ENCODE results near the gene MIEF1.

DNA sequence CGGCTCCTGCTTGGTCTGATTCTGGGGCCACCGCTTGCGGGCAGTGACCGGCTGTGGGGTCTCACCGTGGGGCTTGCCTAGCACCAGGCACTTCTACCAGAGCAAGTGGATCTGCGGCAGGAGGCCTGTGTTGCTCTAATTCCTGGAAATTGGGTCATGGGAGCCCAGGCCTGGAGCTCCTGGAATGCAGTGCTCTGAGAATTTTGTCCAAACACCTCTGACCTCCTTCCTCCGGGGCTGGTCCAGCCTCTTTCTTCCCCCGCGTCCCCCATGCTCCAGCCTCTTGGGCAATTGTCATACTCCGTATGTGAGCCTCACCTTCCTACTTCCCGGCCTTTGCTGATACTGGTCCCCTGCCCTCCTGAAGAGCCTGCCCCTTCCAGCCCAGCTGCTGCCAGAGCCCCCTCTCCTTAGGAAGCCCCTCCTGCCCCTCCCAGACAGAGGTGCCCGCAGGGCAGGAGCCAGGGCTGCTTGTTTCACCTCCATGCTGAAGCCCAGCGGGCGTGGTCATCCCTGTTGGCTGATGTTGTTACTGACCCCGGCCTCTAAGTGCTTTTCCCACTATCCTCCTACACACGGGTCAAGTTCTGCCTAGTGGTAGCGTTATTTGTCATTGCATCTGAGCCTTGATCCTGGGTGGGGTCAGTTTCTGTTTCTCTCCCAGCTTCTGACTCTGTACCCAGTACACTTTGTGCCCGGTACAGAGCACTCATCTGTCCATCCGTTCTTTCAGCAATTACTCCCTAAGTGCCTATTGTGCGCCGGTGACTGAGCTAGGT is 35.7 kb upstream of the MIEF1 start:
- TF ChIP-seq, protein P1, sequence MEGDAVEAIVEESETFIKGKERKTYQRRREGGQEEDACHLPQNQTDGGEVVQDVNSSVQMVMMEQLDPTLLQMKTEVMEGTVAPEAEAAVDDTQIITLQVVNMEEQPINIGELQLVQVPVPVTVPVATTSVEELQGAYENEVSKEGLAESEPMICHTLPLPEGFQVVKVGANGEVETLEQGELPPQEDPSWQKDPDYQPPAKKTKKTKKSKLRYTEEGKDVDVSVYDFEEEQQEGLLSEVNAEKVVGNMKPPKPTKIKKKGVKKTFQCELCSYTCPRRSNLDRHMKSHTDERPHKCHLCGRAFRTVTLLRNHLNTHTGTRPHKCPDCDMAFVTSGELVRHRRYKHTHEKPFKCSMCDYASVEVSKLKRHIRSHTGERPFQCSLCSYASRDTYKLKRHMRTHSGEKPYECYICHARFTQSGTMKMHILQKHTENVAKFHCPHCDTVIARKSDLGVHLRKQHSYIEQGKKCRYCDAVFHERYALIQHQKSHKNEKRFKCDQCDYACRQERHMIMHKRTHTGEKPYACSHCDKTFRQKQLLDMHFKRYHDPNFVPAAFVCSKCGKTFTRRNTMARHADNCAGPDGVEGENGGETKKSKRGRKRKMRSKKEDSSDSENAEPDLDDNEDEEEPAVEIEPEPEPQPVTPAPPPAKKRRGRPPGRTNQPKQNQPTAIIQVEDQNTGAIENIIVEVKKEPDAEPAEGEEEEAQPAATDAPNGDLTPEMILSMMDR (IDR thresholded peaks at IDR 0.05): no peak
- TF ChIP-seq POLR2A (IDR thresholded peaks at IDR 0.05): no peak
